ENCODE results near the gene HSPB6. TPM values are rescaled to one million over a fixed set of nuclear protein-coding genes. Genes with fewer than 3 reads are reported as not detected.

The HSPB6 gene
- polyA plus RNA-seq, 1 donor (not counting 4 experiments of a cell fraction or from before 2014, with no cell fraction given), result not detected

- Histone ChIP-seq H3K4me1 (ENCODE audit: control insufficient read depth, extremely low read depth, insufficient read depth, low read length) (no peaks in the 10 kb centered on the region), H3K79me2 (ENCODE audit: control insufficient read depth, insufficient read depth, low read length) (no peaks in the 10 kb centered on the region), H2AFZ (ENCODE audit: control insufficient read depth, low read length) (no peak overlapping the region), H4K20me1 (ENCODE audit: control insufficient read depth, extremely low read depth, insufficient read depth, low read length) (no peaks in the 10 kb centered on the region), H3K36me3 (ENCODE audit: control insufficient read depth in 2 of 2, extremely low read depth in 1 of 2, insufficient read depth in 2 of 2, low read length in 2 of 2) (no peaks in the 10 kb centered on the region), H3K4me2 (ENCODE audit: control insufficient read depth, extremely low read depth, insufficient read depth, low read depth, low read length) (no peak overlapping the region), H3K9me3 (ENCODE audit: control insufficient read depth, low read depth, low read length) (no peaks in the 10 kb centered on the region), H3K4me3 (ENCODE audit: control insufficient read depth in 2 of 3, extremely low read depth in 1 of 3, insufficient read depth in 2 of 3, low read depth in 1 of 3, low read length in 3 of 3) (no peak overlapping the region), H3K27me3 (ENCODE audit: control insufficient read depth, extremely low read depth, insufficient read depth, low read length) (no peaks in the 10 kb centered on the region), H3K9ac (ENCODE audit: control insufficient read depth, extremely low read depth, insufficient read depth, low read length) (no peak overlapping the region), H3K9me1 (ENCODE audit: control insufficient read depth, extremely low read depth, insufficient read depth, low read length) (no peaks in the 10 kb centered on the region), H3K27ac (ENCODE audit: control insufficient read depth, insufficient read depth, low read length) (no peak overlapping the region)
- dilution Hi-C loops (cut with MboI; ENCODE audit: extremely low pct_ligation_motif_present, low sequenced_read_pairs), result no loop called here
- DNase-seq (ENCODE audit: low read depth, low spot score) (no peak), FAIRE-seq (no peak)
- TF ChIP-seq CTCF (optimal IDR thresholded peaks at IDR 0.05 in 1 of 3, IDR thresholded peaks at IDR 0.05 in 1 of 3, conservative IDR thresholded peaks at IDR 0.05 in 1 of 3; ENCODE audit: extremely low read depth in 1 of 3, insufficient read depth in 2 of 3, low read length in 3 of 3) (no peak), EZH2 (IDR thresholded peaks at IDR 0.05; ENCODE audit: low read length) (no peak)
Observed at GRCh38 chr19:35781650-35782049, 24.8 kb upstream of the HSPB6 start.

- H3K79me2 ChIP-seq (ENCODE audit: control insufficient read depth, insufficient read depth, low read length), result no peaks in the 10 kb centered on the region
- H3K9me3 ChIP-seq (ENCODE audit: control insufficient read depth, low read depth, low read length), result no peaks in the 10 kb centered on the region
- FAIRE-seq (no peak), DNase-seq (ENCODE audit: low read depth, low spot score) (no peak)
- H3K9ac ChIP-seq (ENCODE audit: control insufficient read depth, extremely low read depth, insufficient read depth, low read length), result no peak overlapping the region
- dilution Hi-C loops (cut with MboI; ENCODE audit: extremely low pct_ligation_motif_present, low sequenced_read_pairs), result no loop called here
- H3K27me3 ChIP-seq (ENCODE audit: control insufficient read depth, extremely low read depth, insufficient read depth, low read length), result no peaks in the 10 kb centered on the region
- H3K4me3 ChIP-seq (ENCODE audit: control insufficient read depth in 2 of 3, extremely low read depth in 1 of 3, insufficient read depth in 2 of 3, low read depth in 1 of 3, low read length in 3 of 3), result no peak overlapping the region
- no peaks in the 10 kb centered on the region for H3K4me1 ChIP-seq (ENCODE audit: control insufficient read depth, extremely low read depth, insufficient read depth, low read length)
- H3K36me3 ChIP-seq (ENCODE audit: control insufficient read depth in 2 of 2, extremely low read depth in 1 of 2, insufficient read depth in 2 of 2, low read length in 2 of 2), result no peaks in the 10 kb centered on the region
- no peaks in the 10 kb centered on the region for H4K20me1 ChIP-seq (ENCODE audit: control insufficient read depth, extremely low read depth, insufficient read depth, low read length)
- no peak overlapping the region for H2AFZ ChIP-seq (ENCODE audit: control insufficient read depth, low read length)
- H3K9me1 ChIP-seq (ENCODE audit: control insufficient read depth, extremely low read depth, insufficient read depth, low read length), result no peaks in the 10 kb centered on the region
- no peak for TF ChIP-seq EZH2 (IDR thresholded peaks at IDR 0.05; ENCODE audit: low read length)
- TF ChIP-seq CTCF (optimal IDR thresholded peaks at IDR 0.05 in 1 of 3, IDR thresholded peaks at IDR 0.05 in 1 of 3, conservative IDR thresholded peaks at IDR 0.05 in 1 of 3; ENCODE audit: extremely low read depth in 1 of 3, insufficient read depth in 2 of 3, low read length in 3 of 3), result no peak
- no peak overlapping the region for H3K27ac ChIP-seq (ENCODE audit: control insufficient read depth, insufficient read depth, low read length)
- H3K4me2 ChIP-seq (ENCODE audit: control insufficient read depth, extremely low read depth, insufficient read depth, low read depth, low read length), result no peak overlapping the region
Observed at GRCh38 chr19:35780717-35781116, 23.9 kb upstream of the HSPB6 start.
